ENCODE data around the gene ZNF775. TPM values are rescaled to one million over a fixed set of nuclear protein-coding genes. Genes with fewer than 3 reads are reported as not detected.

Gene ZNF775
- polyA plus RNA-seq, 2 donors: 0.81 to 1.6 TPM

GRCh38 chr7:150401861-150402631 is 22.9 kb downstream of the ZNF775 start:
- no peaks in the 10 kb centered on the region for H3K9me3 ChIP-seq (ENCODE audit: control insufficient read depth in 2 of 2, insufficient read depth in 1 of 2, low read depth in 1 of 2, low read length in 1 of 2)
- no peaks in the 10 kb centered on the region for H3K36me3 ChIP-seq (ENCODE audit: control insufficient read depth in 2 of 2, insufficient read depth in 2 of 2, low read length in 1 of 2)
- WGBS, 2 donors: 88 to 89% methylated on average over 7 of the region's 7 CpGs
- H3K27me3 ChIP-seq (ENCODE audit: control insufficient read depth in 1 of 2, insufficient read depth in 2 of 2, low read length in 2 of 2): no peaks in the 10 kb centered on the region
- peaks cover 0 to 5% of the 10 kb centered on the region in 2 donors for H3K4me1 ChIP-seq (ENCODE audit: control insufficient read depth in 2 of 2, insufficient read depth in 2 of 2, low read length in 1 of 2)
- no peak overlapping the region for H3K27ac ChIP-seq (ENCODE audit: low read depth in 2 of 2, low read length in 1 of 2)
- H3K4me3 ChIP-seq (ENCODE audit: low read depth in 1 of 2, low read length in 2 of 2): no peak overlapping the region

DNA sequence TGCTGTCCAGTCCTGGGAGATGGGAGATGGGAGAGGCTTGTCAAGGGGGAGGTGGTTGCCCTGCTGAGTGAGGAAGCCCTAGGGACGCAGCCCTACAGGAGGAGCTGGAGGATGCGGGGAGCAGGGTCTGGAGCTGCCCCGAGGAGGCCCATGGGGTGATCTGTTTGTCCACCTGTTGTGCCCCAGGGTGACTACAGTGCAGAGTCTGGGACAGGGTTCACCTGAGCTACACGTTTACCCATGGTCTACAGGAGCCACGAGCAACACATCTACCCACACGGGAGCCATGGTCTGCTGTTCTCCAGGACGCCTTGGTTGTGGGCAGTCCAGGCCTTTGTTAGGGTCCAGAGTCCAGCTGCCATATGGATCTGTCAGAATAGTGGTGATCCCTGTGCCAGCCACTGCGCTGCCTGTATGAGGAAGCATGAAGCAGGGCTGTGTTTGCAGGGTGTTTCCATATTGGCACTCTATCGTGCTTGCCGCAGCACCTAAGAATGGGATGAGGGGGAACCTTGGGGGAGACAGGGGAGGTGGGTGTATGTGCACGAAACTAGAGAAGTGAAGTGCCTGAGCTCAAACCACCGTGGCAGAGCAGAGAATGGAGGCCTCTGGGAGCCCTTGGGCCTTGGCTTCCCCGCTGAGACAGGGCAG is 23.7 kb downstream of the ZNF775 start:
- H3K27me3 ChIP-seq (ENCODE audit: control insufficient read depth in 1 of 2, insufficient read depth in 2 of 2, low read length in 2 of 2): no peaks in the 10 kb centered on the region
- H3K36me3 ChIP-seq (ENCODE audit: control insufficient read depth in 2 of 2, insufficient read depth in 2 of 2, low read length in 1 of 2): no peaks in the 10 kb centered on the region
- WGBS, 2 donors: 78 to 90% methylated on average over 13 of the region's 13 CpGs
- H3K9me3 ChIP-seq (ENCODE audit: control insufficient read depth in 2 of 2, insufficient read depth in 1 of 2, low read depth in 1 of 2, low read length in 1 of 2): no peaks in the 10 kb centered on the region
- no peak overlapping the region for H3K4me3 ChIP-seq (ENCODE audit: low read depth in 1 of 2, low read length in 2 of 2)
- no peak overlapping the region for H3K27ac ChIP-seq (ENCODE audit: low read depth in 2 of 2, low read length in 1 of 2)
- peaks cover 0 to 7% of the 10 kb centered on the region in 2 donors for H3K4me1 ChIP-seq (ENCODE audit: control insufficient read depth in 2 of 2, insufficient read depth in 2 of 2, low read length in 1 of 2)

GRCh38 chr7:150403376-150404171 is 24.4 kb downstream of the ZNF775 start:
- Histone ChIP-seq H3K4me1 (ENCODE audit: control insufficient read depth in 2 of 2, insufficient read depth in 2 of 2, low read length in 1 of 2) (peaks cover 0 to 7% of the 10 kb centered on the region in 2 donors), H3K4me3 (ENCODE audit: low read depth in 1 of 2, low read length in 2 of 2) (no peak overlapping the region), H3K36me3 (ENCODE audit: control insufficient read depth in 2 of 2, insufficient read depth in 2 of 2, low read length in 1 of 2) (peaks cover 0 to 2% of the 10 kb centered on the region in 2 donors), H3K27me3 (ENCODE audit: control insufficient read depth in 1 of 2, insufficient read depth in 2 of 2, low read length in 2 of 2) (no peaks in the 10 kb centered on the region), H3K9me3 (ENCODE audit: control insufficient read depth in 2 of 2, insufficient read depth in 1 of 2, low read depth in 1 of 2, low read length in 1 of 2) (no peaks in the 10 kb centered on the region), H3K27ac (ENCODE audit: low read depth in 2 of 2, low read length in 1 of 2) (peak overlapping the region in 1 of 2 donors; percentile 92)
- WGBS, 2 donors: 83 to 88% methylated on average over 13 of the region's 13 CpGs

- peaks cover 0 to 7% of the 10 kb centered on the region in 2 donors for H3K4me1 ChIP-seq (ENCODE audit: control insufficient read depth in 2 of 2, insufficient read depth in 2 of 2, low read length in 1 of 2)
- no peaks in the 10 kb centered on the region for H3K9me3 ChIP-seq (ENCODE audit: control insufficient read depth in 2 of 2, insufficient read depth in 1 of 2, low read depth in 1 of 2, low read length in 1 of 2)
- peaks cover 0 to 2% of the 10 kb centered on the region in 2 donors for H3K36me3 ChIP-seq (ENCODE audit: control insufficient read depth in 2 of 2, insufficient read depth in 2 of 2, low read length in 1 of 2)
- H3K4me3 ChIP-seq (ENCODE audit: low read depth in 1 of 2, low read length in 2 of 2): peak overlapping the region; percentile 62 to 66
- no peaks in the 10 kb centered on the region for H3K27me3 ChIP-seq (ENCODE audit: control insufficient read depth in 1 of 2, insufficient read depth in 2 of 2, low read length in 2 of 2)
- H3K27ac ChIP-seq (ENCODE audit: low read depth in 2 of 2, low read length in 1 of 2): peak overlapping the region; percentile 92 to 93
- 25 to 32% methylated on average over 16 of the region's 16 CpGs for WGBS, 2 donors
These were observed 25.2 kb downstream of the ZNF775 start for GRCh38 chr7:150404172-150404804.

GRCh38 chr7:150404805-150405583 is 25.9 kb downstream of the ZNF775 start:
- 0 to 1% methylated on average over 82 to 86 of the region's 86 CpGs for WGBS, 2 donors
- Histone ChIP-seq H3K9me3 (ENCODE audit: control insufficient read depth in 2 of 2, insufficient read depth in 1 of 2, low read depth in 1 of 2, low read length in 1 of 2) (no peaks in the 10 kb centered on the region), H3K36me3 (ENCODE audit: control insufficient read depth in 2 of 2, insufficient read depth in 2 of 2, low read length in 1 of 2) (peaks cover 0 to 2% of the 10 kb centered on the region in 2 donors), H3K4me3 (ENCODE audit: low read depth in 1 of 2, low read length in 2 of 2) (peak overlapping the region; percentile 62 to 66), H3K4me1 (ENCODE audit: control insufficient read depth in 2 of 2, insufficient read depth in 2 of 2, low read length in 1 of 2) (peaks cover 0 to 5% of the 10 kb centered on the region in 2 donors), H3K27me3 (ENCODE audit: control insufficient read depth in 1 of 2, insufficient read depth in 2 of 2, low read length in 2 of 2) (no peaks in the 10 kb centered on the region), H3K27ac (ENCODE audit: low read depth in 2 of 2, low read length in 1 of 2) (peak overlapping the region; percentile 92 to 93)

DNA sequence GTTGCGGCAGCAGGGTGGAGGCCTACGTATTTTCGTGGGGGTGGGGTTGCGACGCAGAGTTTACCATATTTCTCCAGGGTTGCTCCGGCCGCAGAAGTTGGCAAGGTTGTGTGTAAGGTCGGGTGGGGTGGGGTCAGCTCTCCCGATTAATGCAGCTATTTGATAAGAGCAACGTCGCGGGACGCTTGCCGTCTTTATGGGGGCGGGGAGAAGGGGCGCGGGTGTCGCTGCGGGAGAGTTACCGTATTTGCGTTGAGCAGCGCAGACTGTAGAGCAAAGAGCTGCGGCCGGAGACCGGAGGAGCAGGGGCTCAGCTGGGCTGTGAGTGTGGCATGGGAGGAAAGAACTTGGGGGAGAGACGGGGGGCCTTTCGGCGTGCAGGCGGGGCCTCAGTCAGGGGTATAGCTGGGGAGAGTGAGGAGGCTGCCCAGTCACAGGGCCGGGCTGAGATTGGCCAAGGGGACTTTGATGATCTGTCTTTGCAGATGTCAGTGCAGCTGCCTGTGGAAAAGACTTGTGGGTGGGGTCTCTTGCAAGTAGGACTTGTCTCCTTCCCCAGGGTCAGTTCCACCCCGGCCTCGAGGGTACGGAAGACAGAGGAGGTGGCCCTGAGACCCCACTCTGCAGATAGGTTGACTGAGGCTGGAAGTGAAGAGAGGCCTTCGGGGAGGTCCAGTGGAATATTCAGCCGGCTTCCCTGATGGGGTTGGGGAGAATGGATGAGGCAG is 26.6 kb downstream of the ZNF775 start:
- Histone ChIP-seq H3K9me3 (ENCODE audit: control insufficient read depth in 2 of 2, insufficient read depth in 1 of 2, low read depth in 1 of 2, low read length in 1 of 2) (no peaks in the 10 kb centered on the region), H3K4me3 (ENCODE audit: low read depth in 1 of 2, low read length in 2 of 2) (peak overlapping the region; percentile 62 to 66), H3K27me3 (ENCODE audit: control insufficient read depth in 1 of 2, insufficient read depth in 2 of 2, low read length in 2 of 2) (no peaks in the 10 kb centered on the region), H3K36me3 (ENCODE audit: control insufficient read depth in 2 of 2, insufficient read depth in 2 of 2, low read length in 1 of 2) (peaks cover 0 to 2% of the 10 kb centered on the region in 2 donors), H3K27ac (ENCODE audit: low read depth in 2 of 2, low read length in 1 of 2) (peak overlapping the region; percentile 92 to 93), H3K4me1 (ENCODE audit: control insufficient read depth in 2 of 2, insufficient read depth in 2 of 2, low read length in 1 of 2) (peaks cover 0 to 5% of the 10 kb centered on the region in 2 donors)
- 5 to 8% methylated on average over 35 of the region's 35 CpGs for WGBS, 2 donors

GRCh38 chr7:150406312-150406566 is 27.1 kb downstream of the ZNF775 start:
- Histone ChIP-seq H3K27me3 (ENCODE audit: control insufficient read depth in 1 of 2, insufficient read depth in 2 of 2, low read length in 2 of 2) (no peaks in the 10 kb centered on the region), H3K36me3 (ENCODE audit: control insufficient read depth in 2 of 2, insufficient read depth in 2 of 2, low read length in 1 of 2) (peaks cover 0 to 2% of the 10 kb centered on the region in 2 donors), H3K4me1 (ENCODE audit: control insufficient read depth in 2 of 2, insufficient read depth in 2 of 2, low read length in 1 of 2) (peaks cover 0 to 8% of the 10 kb centered on the region in 2 donors), H3K27ac (ENCODE audit: low read depth in 2 of 2, low read length in 1 of 2) (peak overlapping the region; percentile 92 to 93), H3K9me3 (ENCODE audit: control insufficient read depth in 2 of 2, insufficient read depth in 1 of 2, low read depth in 1 of 2, low read length in 1 of 2) (no peaks in the 10 kb centered on the region), H3K4me3 (ENCODE audit: low read depth in 1 of 2, low read length in 2 of 2) (peak overlapping the region in 1 of 2 donors; percentile 62)
- WGBS, 2 donors: 13 to 20% methylated on average over 2 of the region's 2 CpGs

- Histone ChIP-seq H3K27me3 (ENCODE audit: control insufficient read depth in 1 of 2, insufficient read depth in 2 of 2, low read length in 2 of 2) (no peaks in the 10 kb centered on the region), H3K36me3 (ENCODE audit: control insufficient read depth in 2 of 2, insufficient read depth in 2 of 2, low read length in 1 of 2) (peaks cover 0 to 2% of the 10 kb centered on the region in 2 donors), H3K4me3 (ENCODE audit: low read depth in 1 of 2, low read length in 2 of 2) (no peak overlapping the region), H3K9me3 (ENCODE audit: control insufficient read depth in 2 of 2, insufficient read depth in 1 of 2, low read depth in 1 of 2, low read length in 1 of 2) (no peaks in the 10 kb centered on the region), H3K27ac (ENCODE audit: low read depth in 2 of 2, low read length in 1 of 2) (peak overlapping the region; percentile 92 to 93), H3K4me1 (ENCODE audit: control insufficient read depth in 2 of 2, insufficient read depth in 2 of 2, low read length in 1 of 2) (peaks cover 0 to 11% of the 10 kb centered on the region in 2 donors)
- WGBS, 2 donors: 35 to 42% methylated on average over 10 of the region's 10 CpGs
These were observed 27.7 kb downstream of the ZNF775 start for GRCh38 chr7:150406567-150407421.
